ENCODE measurements around the gene RFNG.

Gene RFNG

DNA sequence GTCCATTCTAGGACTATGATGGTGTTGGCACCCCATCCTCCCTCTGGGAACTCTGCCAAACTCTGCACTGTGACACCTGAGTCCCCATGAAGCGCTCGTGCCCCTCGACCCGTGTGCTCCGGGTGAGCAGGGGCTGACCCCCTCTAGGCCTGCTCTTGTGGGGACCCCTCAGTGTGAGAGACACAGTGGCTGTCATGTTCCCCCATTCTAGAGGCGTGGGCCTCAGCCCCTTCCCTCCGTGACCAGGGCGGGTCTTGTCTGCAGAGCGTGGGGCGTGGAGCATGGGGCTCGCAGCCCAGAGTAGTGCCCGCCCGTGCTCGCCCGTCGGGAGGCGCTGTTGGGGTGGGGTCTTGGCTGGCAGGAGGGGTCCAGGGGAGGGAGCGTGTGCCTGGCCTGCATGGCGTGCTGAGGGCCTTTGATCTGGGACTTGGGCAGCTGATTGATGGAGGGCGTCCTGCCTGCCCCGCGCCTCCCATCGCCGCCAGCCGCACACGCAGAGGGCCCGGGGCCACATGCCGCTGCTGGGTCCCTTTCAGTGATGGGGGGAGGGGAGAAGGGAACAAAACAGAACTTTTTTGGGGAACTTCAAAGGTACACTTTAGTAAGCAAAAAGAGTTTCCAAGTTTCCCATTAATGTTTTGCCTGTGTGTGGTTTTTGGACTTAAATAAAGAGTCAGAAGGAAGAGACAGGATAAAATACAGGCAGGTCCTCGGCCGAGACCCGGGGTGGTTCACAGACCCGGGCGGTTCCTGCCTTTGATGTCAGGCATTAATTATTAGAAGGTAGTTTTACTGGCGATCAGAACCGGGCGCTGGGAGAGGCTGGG lies 51.4 kb downstream of the RFNG start:
- DNase-seq (ENCODE audit: low spot score) = no peak

DNA sequence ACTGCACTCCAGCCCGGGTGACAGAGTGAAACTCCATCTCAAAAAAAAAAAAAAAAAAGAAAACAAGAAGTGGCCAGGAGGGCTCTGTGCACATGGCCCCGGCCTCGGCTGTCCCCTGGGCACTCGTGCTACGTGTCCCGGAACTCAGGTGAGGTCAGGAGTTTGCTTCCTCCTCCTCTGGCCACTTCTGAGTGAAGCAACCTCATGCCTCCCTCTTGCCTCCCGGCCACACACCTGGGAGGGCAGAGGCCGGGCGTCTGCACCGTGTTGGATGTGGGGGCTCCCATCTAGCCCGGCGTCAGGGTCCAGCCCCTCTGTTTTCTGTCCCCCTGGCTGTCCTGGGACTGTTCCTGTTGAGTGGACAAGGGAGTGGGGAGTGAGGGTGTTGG lies 52.0 kb downstream of the RFNG start:
- DNase-seq (ENCODE audit: low spot score) = no peak

DNA sequence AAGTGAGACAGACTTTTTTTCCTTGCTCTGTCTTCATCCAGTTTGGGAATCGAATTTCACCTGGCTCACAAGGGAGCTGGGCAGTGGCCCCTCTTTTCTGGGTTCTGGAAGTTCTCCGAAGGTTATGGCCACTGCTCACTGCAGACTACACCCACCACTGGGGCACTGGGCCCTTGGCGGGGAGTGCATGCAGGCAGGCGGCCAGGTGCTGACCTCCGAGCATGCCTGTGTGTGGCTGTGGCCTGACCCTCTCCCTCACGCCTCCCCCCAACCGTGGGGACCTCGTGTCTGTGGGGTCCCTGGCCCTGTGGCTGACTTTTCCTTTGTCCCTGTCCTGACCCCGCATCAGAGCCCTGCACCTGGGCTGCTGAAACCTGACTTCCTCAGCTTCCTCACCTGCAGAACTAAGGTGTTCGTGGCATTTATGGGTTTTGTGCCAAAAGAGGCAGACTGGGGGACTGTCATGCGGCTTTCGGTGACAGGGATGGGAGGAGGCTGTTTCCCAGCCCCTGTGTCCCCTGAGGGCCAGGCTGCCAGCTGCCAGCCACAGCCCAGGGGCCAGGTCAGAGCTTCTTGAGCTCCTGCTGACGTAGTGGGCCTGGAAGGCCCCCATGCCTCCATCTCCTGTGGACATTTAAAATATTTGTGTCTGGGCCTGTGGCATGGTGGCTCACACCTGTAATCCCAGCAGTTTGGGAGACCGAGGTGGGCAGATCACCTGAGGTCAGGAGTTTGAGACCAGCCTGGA lies 52.7 kb downstream of the RFNG start:
- no peak for DNase-seq (ENCODE audit: low spot score)

DNA sequence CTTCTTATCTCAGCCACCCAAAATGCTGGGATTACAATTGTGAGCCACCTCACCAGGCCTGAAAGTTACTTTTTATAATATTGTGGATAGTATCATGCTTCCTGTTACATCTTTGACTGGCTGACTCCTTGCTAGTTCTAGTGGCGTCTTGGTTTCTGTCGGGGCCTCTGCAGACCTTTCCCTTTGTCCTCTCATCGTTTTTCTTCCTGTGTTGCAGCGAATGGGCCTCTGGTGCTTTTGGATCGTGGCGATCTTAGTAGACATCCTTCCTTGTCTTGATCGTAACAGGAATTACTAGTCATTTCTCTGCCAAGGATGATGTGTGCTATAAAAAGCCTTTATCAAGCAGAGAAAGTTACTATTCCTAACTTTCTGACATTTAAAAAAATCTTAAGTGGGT lies 53.4 kb downstream of the RFNG start:
- DNase-seq (ENCODE audit: low spot score) = no peak
